Retinal pigment epithelial cell (primary cell): ENCODE measurements around the gene PRRX2.

Experiments used
- DNase-seq: peaks from one replicate; pipeline ENCODE4 v3.0.0-alpha.2; 2010; ENCODE audit warnings: low read depth
- H3K4me3 ChIP-seq: 2 replicates; pipeline ENCODE4 v1.5.1; 2011; ENCODE audit warnings: mild to moderate bottlenecking, low read length, control low read depth, moderate library complexity
- TF ChIP-seq, protein P1 (sequence below): conservative IDR thresholded peaks from 2 replicates; pipeline ENCODE4 v1.5.1; 2011; ENCODE audit warnings: low read depth, low read length, control low read depth, inconsistent platforms

The PRRX2 gene

DNA sequence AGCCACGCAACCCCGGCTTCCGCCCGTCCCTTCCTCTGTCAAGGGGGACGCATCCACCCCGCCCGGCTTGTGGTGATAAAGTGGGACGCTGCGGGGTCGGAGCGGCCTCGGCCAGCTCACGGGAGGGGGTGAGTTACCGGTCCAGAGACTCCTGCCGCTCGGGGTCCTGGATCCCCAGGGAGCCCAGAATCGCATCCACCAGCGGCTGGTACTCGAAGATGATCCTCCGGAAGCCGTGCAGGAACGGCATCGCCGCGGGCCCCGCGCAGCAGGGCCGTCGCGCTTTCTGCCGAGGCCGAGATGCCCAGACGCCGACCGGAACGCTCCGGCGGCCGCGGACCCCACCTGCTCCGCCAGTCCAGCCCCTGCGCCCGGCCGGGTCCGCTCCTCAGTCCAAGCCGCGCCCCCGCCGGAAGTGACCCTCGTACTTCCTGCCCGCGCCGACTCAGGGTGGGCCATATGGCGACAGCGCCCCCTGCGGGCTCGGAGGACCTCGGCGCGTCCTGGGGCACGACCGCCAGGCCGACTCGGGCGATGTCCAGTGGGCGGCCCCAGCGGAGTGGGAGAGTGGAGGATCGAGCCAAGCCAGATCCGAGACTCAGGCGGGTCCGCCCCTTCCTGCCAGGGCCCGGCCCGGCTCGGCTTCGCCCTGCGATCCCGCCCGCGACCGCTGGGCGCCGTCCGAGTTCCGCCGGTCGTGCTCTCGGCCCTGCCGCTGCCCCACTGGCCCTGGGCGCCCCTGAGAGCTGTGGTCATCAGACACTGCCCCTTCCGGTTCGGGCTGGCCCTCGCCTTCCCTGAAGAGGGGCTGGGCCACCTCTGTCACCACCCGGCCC, 23.5 kb upstream of the PRRX2 start, which contains the start of gene ASB6:
Gene ASB6 (minus strand): TSS at position 402 of the 836 bp plus-strand sequence. CDS start 152 bp downstream, at position 250.
- H3K4me3 ChIP-seq: peak within 1 kb of the TSS; percentile 92
- DNase-seq: peak; percentile 84
- TF ChIP-seq, protein P1, sequence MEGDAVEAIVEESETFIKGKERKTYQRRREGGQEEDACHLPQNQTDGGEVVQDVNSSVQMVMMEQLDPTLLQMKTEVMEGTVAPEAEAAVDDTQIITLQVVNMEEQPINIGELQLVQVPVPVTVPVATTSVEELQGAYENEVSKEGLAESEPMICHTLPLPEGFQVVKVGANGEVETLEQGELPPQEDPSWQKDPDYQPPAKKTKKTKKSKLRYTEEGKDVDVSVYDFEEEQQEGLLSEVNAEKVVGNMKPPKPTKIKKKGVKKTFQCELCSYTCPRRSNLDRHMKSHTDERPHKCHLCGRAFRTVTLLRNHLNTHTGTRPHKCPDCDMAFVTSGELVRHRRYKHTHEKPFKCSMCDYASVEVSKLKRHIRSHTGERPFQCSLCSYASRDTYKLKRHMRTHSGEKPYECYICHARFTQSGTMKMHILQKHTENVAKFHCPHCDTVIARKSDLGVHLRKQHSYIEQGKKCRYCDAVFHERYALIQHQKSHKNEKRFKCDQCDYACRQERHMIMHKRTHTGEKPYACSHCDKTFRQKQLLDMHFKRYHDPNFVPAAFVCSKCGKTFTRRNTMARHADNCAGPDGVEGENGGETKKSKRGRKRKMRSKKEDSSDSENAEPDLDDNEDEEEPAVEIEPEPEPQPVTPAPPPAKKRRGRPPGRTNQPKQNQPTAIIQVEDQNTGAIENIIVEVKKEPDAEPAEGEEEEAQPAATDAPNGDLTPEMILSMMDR: peak; percentile 74

- TF ChIP-seq, protein P1: no peak
- H3K4me3 ChIP-seq: no peak overlapping the region
- DNase-seq: no peak
These were observed 21.7 kb upstream of the PRRX2 start for GRCh38 chr9:129643706-129644105.

- H3K4me3 ChIP-seq: no peak overlapping the region
- DNase-seq: no peak
- TF ChIP-seq, protein P1: no peak
These were observed 21.1 kb upstream of the PRRX2 start for GRCh38 chr9:129644365-129644764.

GRCh38 chr9:129644902-129645301, 20.5 kb upstream of the PRRX2 start:
- no peak overlapping the region for H3K4me3 ChIP-seq
- DNase-seq: no peak
- TF ChIP-seq, protein P1: no peak

GRCh38 chr9:129646252-129646651, 19.2 kb upstream of the PRRX2 start:
- no peak for DNase-seq
- no peak overlapping the region for H3K4me3 ChIP-seq
- TF ChIP-seq, protein P1: no peak

DNA sequence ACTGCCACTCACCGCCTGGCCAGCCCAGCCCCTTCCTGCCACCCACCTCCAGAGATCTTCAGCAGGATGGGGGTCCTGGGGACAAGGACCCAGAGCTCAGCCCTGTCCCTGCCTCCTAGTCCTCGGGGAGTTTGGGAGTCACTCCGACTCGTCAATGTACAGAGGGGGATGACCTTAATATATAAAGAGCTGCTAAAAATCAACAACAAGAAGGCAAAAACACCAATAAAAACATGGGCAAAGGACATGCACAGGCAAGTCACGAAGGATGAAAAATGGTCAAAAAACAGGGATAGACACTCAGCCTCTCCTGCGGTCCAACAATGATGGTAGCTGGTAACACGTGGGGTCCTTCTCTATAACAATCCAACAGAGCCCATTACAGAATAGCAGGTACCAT, 18.8 kb upstream of the PRRX2 start:
- TF ChIP-seq, protein P1: no peak
- H3K4me3 ChIP-seq: no peak overlapping the region
- DNase-seq: no peak

DNA sequence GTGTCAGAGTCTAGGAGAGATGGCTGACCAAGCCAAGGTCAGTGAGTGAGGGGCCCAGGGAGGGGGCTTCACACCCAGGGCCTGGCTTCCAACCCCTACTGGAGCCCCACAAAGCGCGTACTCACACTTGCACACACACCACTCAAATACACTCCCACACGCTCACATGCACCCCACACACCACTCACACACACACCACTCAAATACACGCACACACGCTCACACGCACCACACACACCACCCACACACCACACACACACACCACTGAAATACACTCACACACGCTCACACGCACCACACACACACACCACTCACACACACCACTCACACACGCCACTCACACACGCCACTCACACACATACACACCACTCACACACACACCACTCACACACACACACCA, 17.8 kb upstream of the PRRX2 start:
- TF ChIP-seq, protein P1: no peak
- no peak overlapping the region for H3K4me3 ChIP-seq
- no peak for DNase-seq
